Measurements from ENCODE around the gene SIL1.

The SIL1 gene

DNA sequence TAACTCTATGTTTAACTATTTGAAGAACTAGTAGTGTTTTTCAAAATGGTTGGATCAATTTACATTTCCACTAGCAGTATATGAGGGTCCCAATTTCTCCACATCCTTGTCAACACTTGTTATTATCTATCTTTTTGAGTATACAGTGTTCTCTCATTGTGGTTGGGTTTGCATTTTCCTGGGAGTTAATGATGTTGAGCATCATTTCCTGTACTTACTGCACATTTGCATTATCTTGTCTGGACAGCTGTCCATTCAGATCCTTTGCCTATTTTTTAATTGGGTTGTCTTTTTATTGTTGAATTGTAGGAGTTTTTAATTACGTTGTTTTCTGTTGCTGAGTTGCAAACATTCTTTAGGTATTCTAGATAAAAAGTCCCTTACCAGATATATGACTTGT lies 219.6 kb downstream of the SIL1 start:
- DNase-seq (ENCODE audit: low read depth): no peak

DNA sequence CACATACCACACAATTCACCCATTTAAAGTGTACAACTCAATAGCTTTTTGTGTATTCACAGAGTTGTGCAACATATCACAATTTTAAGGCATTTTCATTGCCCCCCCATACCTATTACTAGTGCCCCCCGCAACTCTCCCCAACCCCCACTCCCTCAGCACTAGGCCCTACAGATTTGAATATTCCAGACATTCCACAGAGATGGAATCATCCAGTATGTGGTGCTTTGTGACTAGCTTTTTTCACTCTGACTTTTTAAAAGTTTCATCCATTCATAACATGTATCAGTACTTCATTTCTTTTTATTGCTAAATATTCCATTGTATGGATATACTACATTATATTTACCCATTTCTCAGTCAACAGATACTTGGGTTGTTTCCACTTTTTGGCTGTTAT lies 220.1 kb downstream of the SIL1 start:
- DNase-seq (ENCODE audit: low read depth): peak; percentile 52

DNA sequence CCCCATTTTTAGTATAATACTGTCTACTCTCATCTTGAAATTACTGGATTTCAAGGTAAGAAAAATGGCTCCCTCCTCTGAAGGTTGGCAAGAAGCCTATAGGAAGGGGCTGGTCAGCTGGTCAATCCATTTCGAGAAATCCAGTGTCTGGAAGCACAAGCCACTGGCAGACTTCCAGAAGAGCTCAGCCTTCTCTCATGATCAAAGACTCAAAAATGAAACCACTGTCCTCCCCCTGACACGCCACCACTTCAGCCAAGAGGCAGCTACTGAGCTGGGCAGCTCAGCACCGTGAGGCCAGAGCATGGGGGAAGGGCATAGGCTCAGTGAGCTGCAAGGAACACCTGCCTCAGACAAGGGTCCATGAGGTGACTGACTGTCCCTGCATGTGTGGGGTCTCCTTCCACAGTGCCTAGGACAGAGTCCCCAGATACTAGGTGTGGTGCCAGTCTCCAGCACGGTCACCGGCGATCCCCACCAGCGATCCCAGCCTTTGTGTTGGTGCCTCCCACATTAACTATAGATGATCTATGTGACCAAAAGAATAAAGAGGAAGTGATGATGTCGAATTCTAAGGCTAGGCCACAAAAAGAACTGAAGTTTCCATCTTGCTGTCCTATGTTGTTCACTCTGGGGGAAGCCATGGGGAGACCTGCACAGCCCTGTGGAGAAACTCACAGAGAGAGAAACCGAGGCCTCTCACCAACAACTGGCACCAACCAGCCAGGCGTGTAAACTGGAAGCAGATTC lies 222.9 kb downstream of the SIL1 start:
- peak; percentile 28 for DNase-seq (ENCODE audit: low read depth)

DNA sequence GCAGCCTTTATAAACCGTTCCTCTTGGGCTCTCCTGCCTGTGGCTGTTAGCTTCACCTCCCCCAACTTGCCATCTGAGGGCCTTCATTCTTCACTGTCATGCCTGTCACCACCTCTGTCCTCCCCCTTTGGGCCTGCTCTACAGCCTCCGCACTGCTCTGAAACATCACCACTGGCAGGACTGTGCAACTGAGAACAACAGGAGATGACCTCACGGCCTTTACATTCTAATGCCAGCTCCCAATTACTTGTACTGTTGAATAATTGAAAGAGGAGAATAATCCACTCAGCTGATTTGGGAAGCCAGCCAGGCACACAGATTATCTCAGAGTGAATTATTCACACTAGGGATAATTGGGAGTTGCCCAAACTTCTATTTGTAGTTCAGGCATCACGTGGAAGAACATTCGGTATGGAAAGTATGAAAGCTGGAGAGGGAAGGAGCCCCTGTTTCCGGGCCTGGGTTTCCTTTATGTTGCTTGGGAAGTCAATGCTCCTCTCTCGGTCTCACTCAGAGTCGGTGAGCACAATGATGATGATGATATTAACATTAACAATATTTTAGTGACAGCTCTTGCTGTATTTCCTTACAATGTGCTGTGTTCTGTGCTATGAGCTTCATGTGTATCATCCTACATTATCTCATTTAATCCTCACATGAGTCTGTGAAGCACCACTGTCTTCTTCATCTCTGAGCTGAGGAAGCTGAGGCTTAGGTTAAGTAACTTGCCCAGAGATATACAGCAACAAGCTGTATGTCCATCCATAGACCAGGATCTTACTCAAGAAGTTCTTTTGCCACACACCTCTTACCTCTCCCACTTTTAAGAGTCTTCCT lies 223.7 kb downstream of the SIL1 start:
- no peak for DNase-seq (ENCODE audit: low read depth)

DNA sequence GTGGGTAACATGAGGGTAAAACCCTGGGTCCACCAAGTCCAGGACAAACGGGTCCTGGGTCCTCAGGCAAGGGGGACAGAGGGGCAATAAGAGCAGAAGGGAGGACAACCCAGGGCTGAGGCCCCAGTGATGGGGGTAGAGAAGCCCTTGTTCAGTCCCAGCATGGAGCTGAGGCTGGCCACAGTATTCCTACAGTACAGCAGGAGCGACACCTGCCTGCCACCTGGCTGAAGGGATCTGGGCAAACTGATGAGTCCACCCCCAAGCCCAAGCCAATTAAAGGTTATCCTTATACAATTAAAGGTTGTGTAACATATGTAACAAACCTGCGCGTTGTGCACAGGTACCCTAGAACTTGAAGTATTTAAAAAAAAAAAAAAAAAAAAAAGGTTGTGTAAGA lies 225.3 kb downstream of the SIL1 start:
- DNase-seq (ENCODE audit: low read depth): no peak

DNA sequence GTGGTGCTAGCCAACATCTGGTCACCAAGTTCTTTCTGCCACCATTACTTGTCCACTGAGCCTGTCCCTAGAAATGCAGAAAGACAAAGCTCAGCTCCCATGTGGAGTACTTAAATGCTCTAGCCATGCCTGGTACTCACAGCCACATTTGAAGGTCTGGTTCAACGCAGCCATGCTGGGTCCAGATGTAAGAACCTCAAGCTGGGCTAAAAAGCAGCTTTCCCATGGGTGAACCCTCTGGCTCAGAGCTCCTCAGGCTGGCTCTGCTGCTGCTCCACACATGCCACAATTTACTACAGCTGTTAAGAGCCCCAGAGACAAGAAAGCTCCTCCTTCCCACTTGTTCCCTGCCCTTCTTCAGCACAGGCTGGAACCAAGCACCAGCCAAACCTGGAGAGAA lies 225.9 kb downstream of the SIL1 start:
- no peak for DNase-seq (ENCODE audit: low read depth)

DNA sequence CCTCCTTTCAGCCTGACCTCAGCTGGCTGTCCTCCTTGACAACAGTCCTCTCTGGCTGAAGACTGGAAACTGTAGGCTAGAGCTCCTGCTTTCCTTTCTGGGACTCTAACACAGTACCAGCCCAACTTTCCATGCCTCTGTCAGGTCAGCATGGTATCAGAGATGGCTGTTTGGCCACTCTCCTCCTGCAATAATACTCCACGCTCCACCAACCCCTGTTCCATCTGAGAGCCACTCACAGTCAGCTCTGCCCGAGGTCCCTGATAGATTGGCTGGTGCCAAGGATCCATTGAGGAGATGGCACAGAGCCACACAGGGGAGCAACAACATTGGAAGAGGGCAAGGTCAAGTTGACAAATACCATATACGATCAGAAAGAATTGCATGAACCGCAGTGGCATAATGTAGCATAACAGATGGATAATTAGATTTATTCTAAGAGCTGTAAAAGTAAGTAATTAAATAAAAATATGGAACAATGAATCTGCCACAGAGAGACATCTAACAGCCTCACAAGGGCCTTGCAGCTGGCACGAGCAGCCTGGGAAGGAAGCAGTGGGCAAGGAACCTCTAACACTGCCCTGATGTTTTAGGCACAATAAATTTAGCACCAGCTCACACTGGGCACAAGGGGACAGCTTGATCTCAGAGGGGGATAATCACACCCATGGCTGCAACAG lies 228.7 kb downstream of the SIL1 start:
- no peak for DNase-seq (ENCODE audit: low read depth)

DNA sequence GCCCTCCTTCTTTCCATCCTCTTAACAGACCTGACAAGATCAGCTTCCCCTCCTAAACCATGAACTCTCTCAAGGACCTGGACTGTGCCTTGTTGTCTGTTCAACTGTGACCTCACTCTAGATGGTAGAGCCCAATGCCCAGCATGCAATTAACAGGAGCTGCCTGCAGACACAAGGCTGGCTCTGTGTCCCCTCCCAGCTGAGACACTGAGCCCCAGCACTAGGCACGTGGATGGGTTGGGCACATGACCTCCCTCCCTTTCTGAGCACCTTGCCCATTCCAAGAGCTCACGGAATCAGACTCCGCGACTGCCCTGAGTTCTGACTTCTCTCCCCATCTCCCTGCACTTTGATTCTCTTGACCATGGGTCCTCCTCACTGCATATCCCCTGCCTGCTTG lies 229.6 kb downstream of the SIL1 start:
- DNase-seq (ENCODE audit: low read depth): no peak

DNA sequence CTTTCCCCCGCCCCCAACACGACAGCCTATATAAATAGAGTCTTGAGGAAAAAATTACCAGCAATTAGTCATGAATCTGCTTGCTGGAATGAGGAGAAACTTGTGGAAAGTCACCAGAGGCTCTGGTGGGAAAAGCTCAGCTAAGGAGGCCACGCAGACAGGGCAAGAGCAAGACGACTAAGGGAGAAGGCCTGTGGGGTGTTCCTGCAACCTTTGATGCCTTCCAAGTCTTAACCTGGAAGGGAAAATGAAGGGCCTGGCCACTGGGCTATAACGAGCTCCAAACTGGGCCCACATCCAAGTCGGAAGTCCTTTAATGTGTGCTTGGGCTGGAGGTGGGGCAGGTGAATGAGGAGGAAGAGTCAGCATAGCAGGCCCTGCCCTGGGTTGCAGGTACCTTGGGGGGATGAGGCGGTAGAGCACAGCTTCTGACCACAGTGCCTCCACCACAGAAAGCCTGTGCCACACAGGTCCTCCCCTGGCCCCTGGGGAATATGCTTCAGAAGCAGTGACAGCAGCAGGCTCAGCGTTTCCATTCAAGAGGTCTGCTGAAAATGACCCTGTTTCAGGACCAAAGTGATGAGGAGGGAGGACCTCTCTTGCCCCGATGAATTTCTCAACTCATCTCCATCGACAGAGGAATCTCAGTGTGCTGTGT lies 230.2 kb downstream of the SIL1 start:
- DNase-seq (ENCODE audit: low read depth): no peak

DNA sequence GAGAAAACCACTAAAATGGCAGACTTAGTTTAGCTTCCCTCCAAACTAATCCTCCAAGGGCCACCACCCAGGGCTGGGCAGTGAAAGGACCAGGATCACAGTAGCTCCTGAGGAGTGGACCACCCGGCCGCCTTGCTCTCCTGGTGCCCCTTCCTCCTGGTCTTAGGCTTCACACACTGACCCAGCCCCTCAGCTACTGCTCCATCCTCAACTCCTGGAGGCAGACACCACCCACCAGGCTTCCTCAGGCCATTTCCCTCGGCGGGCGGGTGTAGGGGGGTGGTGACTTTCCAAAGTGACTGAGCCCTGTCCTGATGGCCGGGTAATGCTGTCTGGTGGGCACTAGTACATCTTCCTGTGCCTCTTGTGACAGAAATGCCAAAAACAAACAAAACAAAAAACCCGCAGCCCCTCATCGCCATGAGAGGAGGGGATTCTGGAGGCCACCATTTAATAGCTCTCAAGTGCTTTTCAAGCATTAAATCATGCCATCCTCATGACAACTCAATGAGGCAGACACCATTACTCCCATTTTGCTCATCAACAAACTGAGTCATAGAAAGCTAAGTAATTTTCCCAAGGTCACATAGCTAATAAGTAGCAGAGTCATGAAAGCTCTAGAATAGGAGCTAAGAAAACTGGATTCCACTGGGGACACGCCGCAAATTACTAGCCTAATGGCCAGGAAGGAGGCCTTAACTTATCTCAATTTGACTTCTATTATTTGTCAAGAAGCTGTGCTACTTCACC lies 231.8 kb downstream of the SIL1 start:
- DNase-seq (ENCODE audit: low read depth): peak; percentile 35

DNA sequence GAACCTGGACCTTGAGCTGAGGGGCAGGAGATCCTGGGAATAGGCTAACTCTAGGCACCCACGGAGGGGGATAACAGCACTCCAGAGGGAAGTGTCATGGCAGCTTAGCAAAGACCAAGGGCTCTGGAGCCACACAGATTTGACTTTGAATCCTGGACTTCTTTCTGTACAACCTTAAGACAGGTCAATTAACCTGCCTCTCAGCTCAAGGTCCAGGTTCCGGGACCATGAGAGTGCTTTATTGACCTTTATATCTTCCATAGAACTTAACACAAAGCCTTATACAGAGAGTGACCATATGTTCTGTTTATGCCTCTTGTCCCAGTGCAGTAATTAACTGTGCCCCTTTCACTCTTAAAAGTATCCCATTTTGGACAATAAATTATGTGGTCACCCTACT lies 232.5 kb downstream of the SIL1 start:
- no peak for DNase-seq (ENCODE audit: low read depth)

DNA sequence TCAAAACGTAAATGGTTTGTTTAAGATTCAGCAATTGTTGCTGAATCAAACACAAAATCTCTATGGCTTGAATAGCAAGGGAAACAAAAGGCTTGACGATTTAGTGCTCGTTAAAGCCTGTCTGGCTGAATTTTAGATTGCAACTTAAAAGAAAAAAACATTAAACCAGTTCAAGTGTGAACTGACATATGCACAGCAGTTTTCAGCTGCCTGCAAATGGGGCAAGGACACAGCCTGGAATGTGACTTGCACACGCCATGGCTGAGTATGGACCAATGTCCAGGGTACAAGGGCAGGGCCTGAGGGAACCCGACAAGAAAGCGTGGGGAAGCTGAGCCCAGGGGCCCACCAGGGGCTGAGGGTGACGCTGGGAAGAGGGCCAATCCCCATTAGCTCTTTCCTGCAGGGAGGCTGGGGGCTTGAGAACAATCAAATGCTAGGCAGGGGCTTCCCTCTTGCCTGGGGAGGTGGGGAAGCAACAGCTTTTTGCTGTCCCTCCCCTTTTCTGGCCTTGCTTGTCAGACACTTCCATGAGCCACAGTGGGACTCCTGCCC lies 233.4 kb downstream of the SIL1 start:
- no peak for DNase-seq (ENCODE audit: low read depth)

DNA sequence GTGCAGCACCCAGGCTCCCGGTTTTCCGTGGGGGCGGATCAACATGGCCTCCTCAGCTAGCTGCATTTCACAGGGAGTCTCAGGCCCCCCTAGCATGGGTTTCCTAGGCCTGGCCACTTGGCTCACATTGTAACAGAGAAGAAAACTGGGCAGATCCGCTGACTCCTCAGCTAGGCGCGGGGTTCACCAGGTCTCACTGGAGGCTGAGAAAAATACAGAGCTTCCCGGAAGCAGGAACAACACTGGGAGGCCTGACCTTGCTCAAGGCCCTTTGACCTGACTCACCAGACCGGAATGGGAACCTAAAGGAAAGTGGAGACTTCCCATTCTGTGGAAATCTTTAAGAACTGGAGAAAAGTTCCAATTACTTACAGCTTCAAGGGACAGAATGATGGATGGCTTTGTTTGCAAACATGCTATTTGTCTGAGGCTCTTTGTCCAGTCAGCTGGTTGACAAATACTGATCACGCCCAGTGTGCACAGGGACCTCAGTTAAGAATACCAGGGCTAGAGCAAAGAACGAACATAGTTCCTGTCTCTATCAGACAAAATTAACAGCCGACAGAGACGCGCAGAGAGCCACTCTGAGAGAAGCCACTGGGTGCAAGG lies 234.3 kb downstream of the SIL1 start:
- DNase-seq (ENCODE audit: low read depth): peak; percentile 45

DNA sequence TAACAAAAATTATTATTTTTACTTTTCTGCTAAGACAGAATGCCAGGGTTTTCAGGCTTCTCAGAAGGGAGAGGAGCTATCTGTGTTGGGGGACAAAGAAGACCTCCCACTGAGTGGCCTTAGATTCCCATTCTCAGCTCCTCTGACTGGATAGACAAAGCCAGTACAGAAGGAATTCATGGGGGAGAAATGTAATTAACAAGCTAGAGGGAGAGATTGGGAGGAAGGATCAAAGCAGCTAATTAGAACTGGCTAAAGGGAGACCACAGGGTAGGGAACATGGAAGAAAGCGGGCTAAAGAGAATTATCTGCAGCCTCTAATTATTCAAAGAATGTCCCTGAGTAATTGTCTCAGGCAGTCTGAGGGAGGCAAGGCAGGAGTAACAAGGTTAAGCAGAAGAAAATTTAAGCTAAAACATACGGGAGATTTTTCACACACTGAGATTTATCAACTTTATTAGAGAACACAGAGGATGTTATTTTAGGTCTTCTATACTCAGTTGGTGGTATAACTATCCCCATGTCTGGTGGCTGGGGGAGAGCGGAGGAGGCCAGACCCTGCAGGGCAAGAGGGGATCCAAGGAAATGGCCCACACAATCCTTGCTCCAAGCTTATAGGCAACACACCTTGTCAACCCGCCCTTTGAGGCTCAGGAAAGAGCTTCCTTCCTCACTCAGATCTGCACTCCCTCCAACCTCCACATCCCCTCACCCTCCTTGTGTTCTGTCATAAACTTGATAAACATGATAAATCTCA lies 235.4 kb downstream of the SIL1 start:
- DNase-seq (ENCODE audit: low read depth): no peak

DNA sequence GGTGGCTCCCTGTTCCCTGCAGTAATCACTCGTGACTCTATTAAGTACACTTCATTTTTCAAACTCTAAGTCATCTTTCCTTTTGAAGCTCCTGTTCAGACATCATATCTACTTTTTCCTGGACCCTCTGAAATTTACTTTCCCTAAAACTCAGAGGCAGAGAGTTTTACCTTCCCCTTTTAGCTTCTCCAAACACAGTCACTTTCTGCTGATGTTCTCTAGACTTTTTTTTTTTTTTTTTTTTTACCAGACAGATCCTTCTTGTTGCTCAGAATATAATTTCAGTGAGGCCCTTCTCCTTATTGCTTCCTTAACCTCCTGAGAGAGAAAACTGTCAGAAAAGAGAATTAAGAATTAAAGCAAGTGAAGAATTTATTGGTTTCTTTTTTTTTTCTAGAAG lies 236.4 kb downstream of the SIL1 start:
- DNase-seq (ENCODE audit: low read depth): no peak

DNA sequence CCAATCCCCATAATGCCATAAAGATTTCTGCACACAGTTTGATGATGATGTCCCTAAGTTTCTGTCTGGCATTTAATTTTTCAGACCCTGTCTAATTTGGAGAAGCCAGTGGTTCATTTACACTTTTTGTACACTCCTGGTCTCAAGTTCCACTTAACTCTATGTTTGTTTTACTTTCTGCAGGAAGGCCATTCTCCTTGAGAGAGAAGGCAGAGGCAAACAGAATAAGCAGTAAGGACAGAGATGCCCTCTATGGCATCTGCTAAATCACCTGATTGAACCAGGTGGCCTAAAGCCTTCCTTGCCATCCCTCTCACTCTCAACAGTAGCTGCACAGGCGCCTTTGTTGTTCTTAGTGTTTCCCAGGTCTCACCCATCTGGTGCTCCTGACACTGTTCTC lies 236.9 kb downstream of the SIL1 start:
- DNase-seq (ENCODE audit: low read depth): no peak

DNA sequence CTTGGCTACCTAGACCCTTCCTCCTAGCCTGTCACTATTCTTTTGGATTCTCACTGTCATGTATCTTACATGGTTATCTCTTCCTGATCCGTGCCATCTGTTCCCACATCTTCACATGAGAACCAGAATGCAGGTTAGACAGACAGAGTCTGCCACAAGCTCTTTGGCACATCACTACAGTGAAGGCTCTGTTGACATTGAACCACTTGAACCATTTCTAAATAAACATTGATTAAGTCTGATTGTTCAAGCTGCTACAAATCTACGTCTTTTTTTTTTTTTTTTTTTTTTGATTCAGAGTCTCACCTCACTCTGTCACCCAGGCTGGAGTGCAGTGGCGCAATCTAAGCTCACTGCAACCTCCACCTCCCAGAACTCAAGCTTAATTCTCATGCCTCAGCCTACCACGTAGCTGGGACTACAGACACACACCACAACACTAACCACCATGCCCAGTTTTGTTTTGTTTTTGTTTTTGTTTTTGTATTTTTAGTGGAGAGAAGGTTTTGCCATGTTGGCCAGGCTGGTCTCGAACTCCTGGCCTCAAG lies 237.9 kb downstream of the SIL1 start:
- no peak for DNase-seq (ENCODE audit: low read depth)

DNA sequence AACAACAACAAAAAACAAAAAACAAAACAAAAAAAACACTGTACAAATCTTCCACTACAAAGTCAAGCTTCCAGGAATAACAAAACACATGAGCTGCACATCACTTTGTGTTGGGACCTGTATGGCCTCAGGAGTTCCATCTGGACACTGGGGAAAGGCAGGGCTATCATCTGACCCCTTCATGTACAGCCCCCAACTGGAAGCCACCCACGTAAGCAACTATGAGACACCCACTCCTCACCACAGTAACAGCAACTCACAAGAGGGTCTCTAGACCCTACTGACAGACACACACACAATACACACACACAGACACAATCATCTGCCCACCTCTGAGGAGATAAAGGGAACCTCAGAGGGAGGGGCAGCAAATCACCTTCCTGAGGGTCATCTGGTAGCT lies 241.4 kb downstream of the SIL1 start:
- no peak for DNase-seq (ENCODE audit: low read depth)

DNA sequence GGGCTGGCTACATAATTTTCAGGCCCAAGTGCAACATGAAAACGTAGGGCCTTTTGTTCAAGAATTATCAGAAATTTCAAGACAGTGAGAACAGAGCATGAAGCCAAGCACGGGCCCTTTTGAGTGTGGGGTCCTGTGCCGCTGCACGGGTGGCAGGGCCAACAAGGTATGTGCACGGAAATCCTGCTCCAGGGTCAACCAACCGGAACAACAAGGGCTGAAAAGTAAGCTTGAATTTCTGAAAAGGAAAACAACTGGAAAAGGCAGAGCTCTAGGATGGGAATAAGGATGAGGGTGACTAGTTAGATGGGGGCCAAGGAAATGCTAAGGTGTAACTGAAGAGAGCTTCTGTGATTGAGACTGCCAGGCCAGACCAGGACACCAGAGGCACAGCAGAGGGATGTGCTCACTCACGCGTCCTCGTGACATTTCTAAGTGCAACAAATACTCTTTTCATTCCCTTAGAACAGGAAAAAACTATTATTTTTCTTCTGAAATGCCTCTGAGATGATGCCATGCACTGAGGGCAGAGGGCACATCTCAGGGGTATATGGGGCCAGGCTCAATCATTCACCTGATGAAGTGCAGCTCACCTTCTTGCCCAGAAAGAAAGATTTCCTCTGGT lies 242.4 kb downstream of the SIL1 start:
- no peak for DNase-seq (ENCODE audit: low read depth)
